Measurements from ENCODE around the gene OIT3. TPM values are rescaled to one million over a fixed set of nuclear protein-coding genes. Genes with fewer than 3 reads are reported as not detected.

OIT3 gene
- total RNA-seq, 4 donors from 2014 or later = not detected

DNA sequence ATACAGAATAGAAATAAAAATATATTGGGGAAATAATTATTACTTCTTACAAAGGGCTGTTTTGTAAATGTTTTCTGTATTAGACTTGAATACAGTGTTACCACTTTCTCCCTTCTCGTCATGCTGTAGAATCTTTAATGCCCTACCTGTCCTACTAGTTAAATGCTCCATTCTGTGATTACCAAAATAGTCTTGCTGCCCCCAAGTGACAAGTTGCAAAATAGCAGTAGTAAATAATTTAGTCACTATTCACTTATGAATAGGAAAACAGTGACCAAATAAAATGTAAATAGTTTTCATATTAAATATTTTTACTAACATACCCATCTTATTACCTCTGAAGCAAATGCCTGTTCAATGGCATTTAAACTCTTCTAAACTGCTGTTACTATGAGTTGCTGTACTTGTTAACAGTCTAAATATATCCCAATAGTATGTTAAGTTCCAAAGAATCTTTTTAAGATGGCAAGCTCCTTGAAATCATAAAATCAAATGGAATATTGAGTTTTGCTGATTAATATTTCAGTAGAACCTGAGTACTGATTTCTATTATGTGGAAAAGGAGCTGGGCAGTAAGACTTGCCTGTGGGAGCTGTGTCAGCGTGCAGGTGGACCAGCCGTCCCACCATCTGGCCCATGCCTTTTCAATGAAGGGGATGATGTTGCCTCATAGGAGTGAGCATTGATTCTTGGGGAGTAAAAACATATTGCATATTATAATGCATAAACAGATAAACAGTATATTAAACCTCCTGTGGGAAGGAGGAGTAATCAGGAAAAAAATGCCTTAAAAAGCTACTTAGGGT is 18.1 kb upstream of the OIT3 start:
- no peak for DNase-seq (ENCODE audit: extremely low spot score)
- Histone ChIP-seq H3K4me3 (no peak overlapping the region), H3K4me1 (no peaks in the 10 kb centered on the region), H3K36me3 (peaks cover 0 to 14% (median 13%) of the 10 kb centered on the region in 4 donors), H3K27me3 (no peaks in the 10 kb centered on the region), H3K27ac (replicated peaks in 1 of 4) (no peak overlapping the region), H3K9me3 (no peaks in the 10 kb centered on the region)
- 73% methylated on average over 3 of the region's 3 CpGs for WGBS
- TF ChIP-seq POLR2A (IDR thresholded peaks at IDR 0.05; ENCODE audit: low read depth) (no peak), EP300 (IDR thresholded peaks at IDR 0.05) (no peak), POLR2AphosphoS5 (IDR thresholded peaks at IDR 0.05) (no peak)
- TF ChIP-seq, protein P1, sequence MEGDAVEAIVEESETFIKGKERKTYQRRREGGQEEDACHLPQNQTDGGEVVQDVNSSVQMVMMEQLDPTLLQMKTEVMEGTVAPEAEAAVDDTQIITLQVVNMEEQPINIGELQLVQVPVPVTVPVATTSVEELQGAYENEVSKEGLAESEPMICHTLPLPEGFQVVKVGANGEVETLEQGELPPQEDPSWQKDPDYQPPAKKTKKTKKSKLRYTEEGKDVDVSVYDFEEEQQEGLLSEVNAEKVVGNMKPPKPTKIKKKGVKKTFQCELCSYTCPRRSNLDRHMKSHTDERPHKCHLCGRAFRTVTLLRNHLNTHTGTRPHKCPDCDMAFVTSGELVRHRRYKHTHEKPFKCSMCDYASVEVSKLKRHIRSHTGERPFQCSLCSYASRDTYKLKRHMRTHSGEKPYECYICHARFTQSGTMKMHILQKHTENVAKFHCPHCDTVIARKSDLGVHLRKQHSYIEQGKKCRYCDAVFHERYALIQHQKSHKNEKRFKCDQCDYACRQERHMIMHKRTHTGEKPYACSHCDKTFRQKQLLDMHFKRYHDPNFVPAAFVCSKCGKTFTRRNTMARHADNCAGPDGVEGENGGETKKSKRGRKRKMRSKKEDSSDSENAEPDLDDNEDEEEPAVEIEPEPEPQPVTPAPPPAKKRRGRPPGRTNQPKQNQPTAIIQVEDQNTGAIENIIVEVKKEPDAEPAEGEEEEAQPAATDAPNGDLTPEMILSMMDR (IDR thresholded peaks at IDR 0.05) = peak in 2 of 3 experiments; percentile 37 to 39
- intact Hi-C loops (cut with DNase I) = no loop called here

DNA sequence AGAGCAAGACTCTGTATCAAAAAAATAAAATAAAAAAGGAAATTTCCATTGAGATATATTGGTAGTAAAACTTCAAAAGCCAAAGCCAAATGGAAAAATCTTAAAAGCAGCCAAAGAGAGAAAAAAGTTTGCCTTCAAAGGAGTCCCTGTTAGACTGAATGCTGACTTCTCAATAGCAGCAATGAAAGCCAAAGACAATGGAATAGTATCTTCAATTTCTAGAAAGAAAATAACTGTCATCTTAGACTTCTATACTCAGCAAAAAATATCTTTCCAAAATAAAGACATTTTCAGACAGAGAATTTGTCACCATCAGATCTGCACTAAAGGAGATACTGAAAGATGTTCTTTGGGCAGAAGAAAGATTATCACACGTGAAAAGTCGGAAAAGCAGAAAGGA is 14.3 kb upstream of the OIT3 start:
- WGBS = 96% methylated on average over 2 of the region's 2 CpGs
- H3K36me3 ChIP-seq = peaks cover 0 to 2% (median 0%) of the 10 kb centered on the region in 4 donors
- intact Hi-C loops (cut with DNase I) = no loop called here

DNA sequence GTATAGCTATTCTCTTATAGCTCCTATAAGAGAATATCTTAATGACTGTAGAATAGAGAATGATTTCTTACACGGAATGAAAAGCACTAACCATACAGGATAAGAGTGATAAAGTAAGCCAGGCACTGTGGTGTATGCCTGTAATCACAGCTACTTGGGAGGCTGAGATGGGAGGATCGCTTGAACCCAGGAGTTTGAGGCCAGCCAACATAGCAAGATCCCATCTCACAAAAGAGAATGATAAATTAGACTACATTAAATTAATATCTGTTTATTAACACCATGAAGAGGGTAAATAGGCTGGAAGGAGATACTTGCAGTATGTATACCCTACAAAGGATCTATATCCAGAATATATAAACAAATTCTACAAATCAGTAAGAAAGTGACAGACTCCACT is 12.2 kb upstream of the OIT3 start:
- Histone ChIP-seq H3K36me3 (peaks cover 0 to 16% (median 14%) of the 10 kb centered on the region in 4 donors), H3K27me3 (no peaks in the 10 kb centered on the region), H3K4me1 (no peaks in the 10 kb centered on the region), H3K4me3 (no peak overlapping the region), H3K27ac (replicated peaks in 1 of 4) (no peak overlapping the region), H3K9me3 (no peaks in the 10 kb centered on the region)
- 89% methylated on average over 2 of the region's 2 CpGs for WGBS
- TF ChIP-seq POLR2A (IDR thresholded peaks at IDR 0.05; ENCODE audit: low read depth) (no peak), POLR2AphosphoS5 (IDR thresholded peaks at IDR 0.05) (no peak), EP300 (IDR thresholded peaks at IDR 0.05) (no peak)
- TF ChIP-seq, protein P1 (IDR thresholded peaks at IDR 0.05) = no peak
- intact Hi-C loops (cut with DNase I) = no loop called here
- no peak for DNase-seq (ENCODE audit: extremely low spot score)

More for the DNA sequence above, 14.3 kb upstream of the OIT3 start:
- no peak overlapping the region for H3K4me3 ChIP-seq
- no peaks in the 10 kb centered on the region for H3K9me3 ChIP-seq
- no peak overlapping the region for H3K27ac ChIP-seq (replicated peaks in 1 of 4)
- no peak for DNase-seq (ENCODE audit: extremely low spot score)
- no peaks in the 10 kb centered on the region for H3K4me1 ChIP-seq
- no peaks in the 10 kb centered on the region for H3K27me3 ChIP-seq
- no peak for TF ChIP-seq POLR2A (IDR thresholded peaks at IDR 0.05; ENCODE audit: low read depth)
- TF ChIP-seq POLR2AphosphoS5 (IDR thresholded peaks at IDR 0.05) = no peak

DNA sequence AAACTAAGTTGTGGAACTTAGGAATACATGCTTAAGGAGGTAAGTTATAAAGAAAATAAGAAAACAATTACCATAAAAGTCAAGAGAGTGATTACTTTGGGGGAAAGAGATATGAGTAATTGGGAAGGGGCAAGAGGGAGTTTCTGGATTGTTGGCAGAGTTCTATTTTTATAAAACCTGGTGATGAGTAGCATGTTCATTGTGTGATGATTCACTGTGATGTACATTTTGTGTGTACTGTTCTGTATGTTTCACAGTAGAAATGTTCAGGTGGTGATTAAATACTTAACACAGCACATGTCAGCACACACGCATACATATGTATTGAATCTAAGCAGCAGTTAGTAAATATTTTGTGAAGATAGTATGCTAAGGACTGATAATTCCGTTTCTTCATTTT is 9.7 kb upstream of the OIT3 start:
- intact Hi-C loops (cut with DNase I) = no loop called here
- TF ChIP-seq, protein P1 (IDR thresholded peaks at IDR 0.05) = no peak
- TF ChIP-seq EP300 (IDR thresholded peaks at IDR 0.05) (no peak), POLR2A (IDR thresholded peaks at IDR 0.05; ENCODE audit: low read depth) (no peak), POLR2AphosphoS5 (IDR thresholded peaks at IDR 0.05) (no peak)
- Histone ChIP-seq H3K4me1 (peaks cover 0 to 3% (median 0%) of the 10 kb centered on the region in 4 donors), H3K4me3 (no peak overlapping the region), H3K27me3 (no peaks in the 10 kb centered on the region), H3K27ac (replicated peaks in 1 of 4) (no peak overlapping the region), H3K36me3 (peaks cover 0 to 33% (median 17%) of the 10 kb centered on the region in 4 donors), H3K9me3 (no peaks in the 10 kb centered on the region)
- 86% methylated on average over 2 of the region's 2 CpGs for WGBS
- DNase-seq (ENCODE audit: extremely low spot score) = no peak

DNA sequence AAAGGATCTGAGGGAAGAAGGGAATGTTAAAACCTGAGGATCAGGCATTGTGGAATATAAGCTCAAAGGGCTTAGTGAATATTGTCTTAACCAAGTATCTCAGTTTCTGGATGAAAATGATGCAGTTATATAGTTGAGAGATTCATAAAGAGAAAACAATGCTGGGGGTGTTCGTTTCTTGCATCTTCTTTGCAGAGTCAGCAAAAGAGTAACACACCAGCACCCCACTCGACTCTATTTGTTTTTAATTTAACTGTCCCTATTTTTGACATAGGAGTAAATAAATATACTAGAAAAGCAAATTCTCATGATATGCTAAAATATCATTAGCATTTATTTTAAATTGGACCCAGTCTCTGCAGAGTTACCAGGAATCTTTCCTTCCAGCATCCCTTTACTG is 7.6 kb upstream of the OIT3 start:
- Histone ChIP-seq H3K9me3 (no peaks in the 10 kb centered on the region), H3K27me3 (no peaks in the 10 kb centered on the region), H3K36me3 (peaks cover 0 to 33% (median 17%) of the 10 kb centered on the region in 4 donors), H3K4me3 (no peak overlapping the region), H3K4me1 (peaks cover 0 to 3% (median 0%) of the 10 kb centered on the region in 4 donors), H3K27ac (replicated peaks in 1 of 4) (no peak overlapping the region)
- intact Hi-C loops (cut with DNase I) = no loop called here
- TF ChIP-seq, protein P1 (IDR thresholded peaks at IDR 0.05) = no peak
- no peak for TF ChIP-seq POLR2AphosphoS5 (IDR thresholded peaks at IDR 0.05)
- TF ChIP-seq EP300 (IDR thresholded peaks at IDR 0.05) = no peak
- TF ChIP-seq POLR2A (IDR thresholded peaks at IDR 0.05; ENCODE audit: low read depth) = no peak
- no peak for DNase-seq (ENCODE audit: extremely low spot score)
- WGBS = 87% methylated on average over 2 of the region's 2 CpGs

Data from esophagus muscularis mucosa (tissue), 4 donors.